Esophagus (tissue), 2 donors: ENCODE results near the gene TNPO1. TPM values are rescaled to one million over a fixed set of nuclear protein-coding genes. Genes with fewer than 3 reads are reported as not detected.
A peak's percentile ranks its signal among the peaks of the same experiment; 100 is the strongest.
"Not testable (repeated sequence)": the region's sequence is repeated elsewhere in the genome, so short reads cannot be mapped to it uniquely, and the experiment has no call there.

Source experiments
- H3K27ac ChIP-seq, 2 donors: one replicate each; pipeline ENCODE4 v1.5.1; 2013; ENCODE audit warnings: low read depth in 2 of 2, mild to moderate bottlenecking in 2 of 2, inconsistent platforms in 1 of 2, low read length in 1 of 2, moderate library complexity in 1 of 2
- H3K27me3 ChIP-seq, 2 donors: one replicate each; pipeline ENCODE4 v1.6.1; 2013; ENCODE audit warnings: low read length in 2 of 2, control low read depth in 1 of 2, mild to moderate bottlenecking in 1 of 2; ENCODE audit not compliant: insufficient read depth in 2 of 2, control insufficient read depth in 1 of 2
- H3K36me3 ChIP-seq, 2 donors: one replicate each; pipeline ENCODE4 v1.6.1; 2013; ENCODE audit warnings: low read length in 1 of 2; ENCODE audit not compliant: control insufficient read depth in 2 of 2, insufficient read depth in 2 of 2
- H3K4me1 ChIP-seq, 2 donors: one replicate each; pipeline ENCODE4 v1.6.1; 2013; ENCODE audit warnings: low read length in 1 of 2; ENCODE audit not compliant: control insufficient read depth in 2 of 2, insufficient read depth in 2 of 2
- H3K4me3 ChIP-seq, 2 donors: one replicate each; pipeline ENCODE4 v1.5.1; 2013; ENCODE audit warnings: low read length in 2 of 2, mild to moderate bottlenecking in 2 of 2, low read depth in 1 of 2, moderate library complexity in 1 of 2
- H3K9me3 ChIP-seq, 2 donors: one replicate each; pipeline ENCODE4 v1.6.1; 2013; ENCODE audit warnings: mild to moderate bottlenecking in 2 of 2, low read depth in 1 of 2, low read length in 1 of 2, moderate library complexity in 1 of 2; ENCODE audit not compliant: control insufficient read depth in 2 of 2, insufficient read depth in 1 of 2
- WGBS, 2 donors: extraction: QIAGEN DNeasy Blood & Tissue Kit; methylation state at CpG; one replicate each; pipeline ENCODE4 v1.1.7; 2013; 5-methylcytosine and 5-hydroxymethylcytosine counted together
- polyA plus RNA-seq, 2 donors: library from polyadenylated mRNA; stranded (reverse); fragments of 200-250 nt; gene quantifications; one replicate each; pipeline ENCODE4 v1.2.3, GENCODE V29; 2013
- donor health status: healthy with polysubstance abuse.
- donor health status: Bipolar disorder and iron deficiency.

TNPO1 gene
- polyA plus RNA-seq, 2 donors = 6.2 to 14.5 TPM

DNA sequence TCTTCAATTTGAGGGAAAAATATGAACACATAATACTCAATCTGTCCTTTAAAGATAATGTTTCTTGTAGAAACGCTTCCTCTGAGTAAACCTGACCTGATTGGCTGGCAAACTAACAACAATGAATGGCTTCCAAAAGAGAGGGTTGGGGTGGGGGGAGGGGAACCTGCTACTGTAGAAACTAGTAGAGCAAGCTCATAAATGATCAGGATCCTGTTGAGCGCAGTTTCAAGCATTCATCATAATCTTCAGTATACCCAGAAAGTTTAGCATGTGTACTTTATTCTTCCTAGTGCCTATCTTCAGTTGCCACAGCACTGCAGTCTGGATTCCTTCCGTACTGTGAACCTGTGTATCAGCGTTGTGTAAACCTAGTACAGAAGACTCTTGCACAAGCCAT lies 76.4 kb downstream of the TNPO1 start:
- peaks cover 0 to 14% of the 10 kb centered on the region in 2 donors for H3K36me3 ChIP-seq

GRCh38 chr5:72895758-72896157 lies 79.3 kb downstream of the TNPO1 start:
- H3K4me1 ChIP-seq = no peaks in the 10 kb centered on the region
- H3K9me3 ChIP-seq = no peaks in the 10 kb centered on the region
- peaks cover 0 to 10% of the 10 kb centered on the region in 2 donors for H3K36me3 ChIP-seq
- 63 to 77% methylated on average over 2 of the region's 2 CpGs for WGBS, 2 donors
- no peak overlapping the region for H3K27ac ChIP-seq
- no peak overlapping the region for H3K4me3 ChIP-seq
- no peaks in the 10 kb centered on the region for H3K27me3 ChIP-seq

More for the DNA sequence above, 76.4 kb downstream of the TNPO1 start:
- Histone ChIP-seq H3K4me1 (no peaks in the 10 kb centered on the region), H3K4me3 (no peak overlapping the region), H3K27me3 (no peaks in the 10 kb centered on the region), H3K9me3 (no peaks in the 10 kb centered on the region), H3K27ac (no peak overlapping the region)
- WGBS, 2 donors = 82% methylated on average over 4 of the region's 4 CpGs

DNA sequence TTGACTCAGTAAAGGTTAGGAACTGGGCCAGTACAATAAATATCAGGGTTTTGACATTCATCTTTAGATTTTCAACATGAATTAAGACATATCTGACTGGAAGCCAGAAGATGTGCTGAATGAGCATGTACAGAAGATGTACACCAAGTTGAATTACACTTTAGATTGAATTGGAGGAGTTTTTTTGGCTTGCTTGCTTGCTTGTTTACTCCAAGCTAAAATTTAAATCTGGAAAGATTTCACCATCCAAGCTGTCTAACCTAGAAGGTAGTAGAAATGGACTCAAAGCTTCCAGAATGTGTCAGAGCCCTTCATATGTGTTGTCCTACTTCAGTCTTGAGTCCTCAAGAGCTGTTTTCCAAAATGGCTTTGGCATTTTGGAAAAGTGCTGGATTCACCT lies 90.3 kb downstream of the TNPO1 start:
- Histone ChIP-seq H3K4me3 (no peak overlapping the region), H3K27ac (no peak overlapping the region)

DNA sequence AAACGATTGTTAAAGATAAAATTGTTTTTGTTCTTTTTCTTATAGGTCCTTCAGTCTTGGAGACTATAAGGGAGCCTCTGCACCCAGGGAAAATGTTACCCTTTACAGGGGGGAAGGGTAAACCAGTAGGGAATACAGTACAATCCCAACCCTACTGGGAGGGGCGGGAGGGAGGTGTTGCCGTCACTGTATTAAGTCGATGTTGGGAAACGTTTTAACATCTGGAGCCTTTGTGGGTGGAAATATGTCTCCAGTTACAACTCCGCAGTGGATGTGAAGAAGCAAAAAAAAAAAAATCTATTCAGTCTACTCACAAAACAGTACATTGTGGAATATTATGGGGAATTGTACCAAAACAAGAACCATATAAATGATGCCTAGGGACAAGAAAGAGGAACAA lies 92.2 kb downstream of the TNPO1 start:
- 84 to 85% methylated on average over 6 of the region's 6 CpGs for WGBS, 2 donors
- H3K27ac ChIP-seq = no peak overlapping the region
- H3K9me3 ChIP-seq = no peaks in the 10 kb centered on the region
- H3K4me1 ChIP-seq = no peaks in the 10 kb centered on the region
- H3K36me3 ChIP-seq = peaks cover 3 to 4% of the 10 kb centered on the region in 2 donors
- H3K27me3 ChIP-seq = no peaks in the 10 kb centered on the region
- H3K4me3 ChIP-seq = no peak overlapping the region

More for the DNA sequence above, 90.3 kb downstream of the TNPO1 start:
- Histone ChIP-seq H3K36me3 (peaks cover 4% of the 10 kb centered on the region in 2 donors), H3K4me1 (no peaks in the 10 kb centered on the region), H3K27me3 (no peaks in the 10 kb centered on the region), H3K9me3 (no peaks in the 10 kb centered on the region)

- no peak overlapping the region for H3K4me3 ChIP-seq
- H3K27me3 ChIP-seq = no peaks in the 10 kb centered on the region
- H3K27ac ChIP-seq = no peak overlapping the region
- H3K36me3 ChIP-seq = no peaks in the 10 kb centered on the region
- no peaks in the 10 kb centered on the region for H3K4me1 ChIP-seq
- no peaks in the 10 kb centered on the region for H3K9me3 ChIP-seq
- 91 to 97% methylated on average over 1 of the region's 1 CpG for WGBS, 2 donors
Measured at GRCh38 chr5:72917371-72917776, 100.9 kb downstream of the TNPO1 start.

DNA sequence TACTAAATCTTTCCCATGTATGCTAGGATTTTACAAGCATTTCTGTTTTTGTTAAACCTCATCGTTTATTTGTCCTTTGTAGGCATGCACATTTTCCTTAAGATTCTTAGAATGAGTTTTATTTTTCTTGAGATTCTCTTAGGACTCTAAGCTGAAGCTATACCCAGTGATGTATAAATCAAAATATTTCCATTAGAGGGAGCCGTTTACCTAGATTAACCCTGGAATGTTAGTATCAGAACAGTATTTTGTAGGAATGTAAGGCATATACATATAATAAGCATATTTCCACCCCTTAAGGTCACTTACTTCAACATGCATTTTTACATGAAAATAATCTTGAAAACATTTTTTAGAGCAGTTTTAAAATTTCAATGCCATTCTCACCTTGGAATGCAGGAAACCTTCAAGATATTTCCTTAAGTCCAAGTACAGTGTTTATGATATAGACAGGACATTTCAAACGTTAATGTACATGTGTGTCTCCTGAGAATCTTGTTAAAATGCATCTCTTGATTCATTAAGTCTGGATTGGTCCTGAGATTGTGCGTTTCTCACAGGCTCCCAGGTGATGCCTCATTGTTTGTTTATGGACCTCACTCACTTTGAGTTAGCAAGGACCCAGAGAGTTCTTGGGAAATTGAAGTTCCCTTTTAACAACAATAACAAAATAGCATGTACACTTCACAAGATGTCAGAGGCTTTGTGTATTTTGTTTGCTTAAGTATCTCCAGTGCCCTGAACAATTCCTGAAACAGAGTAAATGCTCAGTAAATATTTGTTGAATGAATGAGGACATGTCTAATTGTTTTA lies 104.4 kb downstream of the TNPO1 start:
- Histone ChIP-seq H3K9me3 (no peaks in the 10 kb centered on the region), H3K4me1 (no peaks in the 10 kb centered on the region), H3K36me3 (no peaks in the 10 kb centered on the region), H3K27me3 (no peaks in the 10 kb centered on the region), H3K27ac (no peak overlapping the region), H3K4me3 (no peak overlapping the region)
- 16 to 24% methylated on average over 4 of the region's 4 CpGs for WGBS, 2 donors

DNA sequence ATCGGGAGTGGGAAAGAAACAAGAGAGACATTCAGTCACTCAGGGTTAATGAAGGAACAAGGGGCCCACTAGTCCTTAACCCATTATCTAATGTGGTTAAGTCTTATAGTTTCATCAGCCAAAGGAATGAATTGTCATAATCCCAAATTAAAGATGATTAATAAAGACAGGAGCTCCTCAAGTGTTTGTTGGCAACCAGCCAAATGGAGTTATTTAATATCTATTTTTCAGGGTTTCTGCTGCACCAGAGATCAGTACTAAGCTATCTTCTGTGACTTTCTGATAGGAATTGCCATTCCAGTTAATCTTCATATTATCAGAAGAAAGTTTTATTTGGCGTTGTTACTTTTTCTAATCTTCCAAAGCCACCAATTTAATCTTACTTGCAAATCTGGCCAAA lies 105.4 kb downstream of the TNPO1 start:
- 83 to 87% methylated on average over 2 of the region's 2 CpGs for WGBS, 2 donors

DNA sequence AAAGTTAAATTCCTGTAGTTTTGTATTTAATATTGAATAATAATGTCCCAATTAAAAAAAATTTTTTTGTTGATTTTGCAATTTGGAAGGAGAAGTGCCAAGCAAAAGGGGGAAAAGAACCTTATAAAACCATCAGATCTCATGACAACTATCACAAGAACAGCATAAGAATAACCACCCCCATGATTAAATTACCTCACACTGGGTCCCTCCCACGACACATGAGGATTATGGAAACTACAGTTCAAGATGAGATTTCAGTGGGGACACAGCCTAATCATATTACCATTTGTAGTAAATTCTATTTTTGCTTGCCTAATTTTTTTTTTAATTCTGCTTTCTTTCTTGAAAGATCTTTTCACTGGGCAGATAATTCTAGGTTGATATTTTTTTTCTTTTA lies 106.0 kb downstream of the TNPO1 start:
- Histone ChIP-seq H3K4me3 (no peak overlapping the region), H3K27me3 (no peaks in the 10 kb centered on the region), H3K9me3 (no peaks in the 10 kb centered on the region), H3K4me1 (no peaks in the 10 kb centered on the region), H3K27ac (no peak overlapping the region), H3K36me3 (no peaks in the 10 kb centered on the region)
- 69 to 83% methylated on average over 1 of the region's 1 CpG for WGBS, 2 donors

More for the DNA sequence above, 105.4 kb downstream of the TNPO1 start:
- Histone ChIP-seq H3K27me3 (no peaks in the 10 kb centered on the region), H3K4me1 (no peaks in the 10 kb centered on the region), H3K4me3 (no peak overlapping the region), H3K36me3 (no peaks in the 10 kb centered on the region), H3K9me3 (no peaks in the 10 kb centered on the region), H3K27ac (peak overlapping the region in 1 of 2 donors; percentile 24)

DNA sequence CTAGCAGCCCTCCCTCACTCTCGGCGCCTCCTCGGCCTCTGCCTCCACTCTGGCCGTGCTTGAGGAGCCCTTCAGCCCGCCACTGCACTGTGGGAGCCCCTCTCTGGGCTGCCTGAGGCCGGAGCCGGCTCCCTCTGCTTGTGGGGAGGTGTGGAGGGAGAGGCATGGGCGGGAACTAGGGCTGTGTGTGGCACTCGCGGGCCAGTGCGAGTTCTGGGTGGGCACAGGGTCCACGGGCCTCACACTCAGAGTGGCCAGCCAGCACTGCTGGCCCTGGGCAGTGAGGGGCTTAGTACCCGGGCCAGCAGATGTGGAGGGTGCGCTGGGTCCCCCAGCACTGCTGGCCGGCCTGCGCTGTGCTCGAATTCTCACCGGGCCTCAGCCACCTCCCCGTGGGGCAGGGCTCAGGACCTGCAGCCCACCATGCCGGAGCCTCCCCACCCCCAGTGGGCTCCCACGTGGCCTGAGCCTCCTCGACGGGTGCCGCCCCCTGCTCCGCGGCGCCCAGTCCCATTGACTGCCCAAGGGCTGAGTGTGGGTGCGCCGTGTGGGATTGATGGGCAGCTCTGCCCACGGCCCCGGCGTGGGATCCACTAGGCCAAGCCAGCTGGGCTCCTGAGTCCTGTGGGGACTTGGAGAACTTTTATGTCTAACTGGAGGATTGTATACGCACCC lies 109.0 kb downstream of the TNPO1 start:
- WGBS, 2 donors = 93 to 96% methylated on average over 29 to 33 of the region's 33 CpGs
- H3K4me3 ChIP-seq = no peak overlapping the region
- no peaks in the 10 kb centered on the region for H3K36me3 ChIP-seq
- H3K27ac ChIP-seq = no peak overlapping the region
- H3K9me3 ChIP-seq = no peaks in the 10 kb centered on the region
- no peaks in the 10 kb centered on the region for H3K4me1 ChIP-seq
- H3K27me3 ChIP-seq = no peaks in the 10 kb centered on the region

DNA sequence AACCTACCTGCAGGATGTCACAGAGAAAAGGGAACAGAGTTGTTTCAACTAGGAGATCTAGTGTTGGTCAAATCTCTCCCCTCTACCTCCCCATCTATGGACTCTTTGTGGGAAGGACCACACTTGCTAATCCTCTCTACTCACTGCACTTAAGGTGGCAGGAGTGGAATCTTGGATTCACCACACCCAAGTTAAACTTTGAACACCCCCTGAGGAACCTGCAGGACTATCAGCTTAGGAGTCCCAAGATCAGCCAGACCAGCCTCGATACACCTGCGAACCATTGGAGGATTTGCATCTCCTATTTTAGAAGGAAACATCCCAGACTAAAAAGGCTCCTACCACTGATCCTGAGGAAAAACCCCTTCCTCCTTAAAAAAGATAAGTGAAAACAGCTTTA lies 116.2 kb downstream of the TNPO1 start:
- H3K36me3 ChIP-seq, H3K9me3 ChIP-seq, H3K4me3 ChIP-seq, H3K27me3 ChIP-seq, H3K4me1 ChIP-seq, H3K27ac ChIP-seq: not testable (repeated sequence)
- 79 to 93% methylated on average over 2 of the region's 2 CpGs for WGBS, 2 donors
